HTERT RPE-1 (cell line): Measurements from ENCODE around the gene NEAT1.

Experiments used
- in situ Hi-C: fragments of 300-500 bp; cut with MboI; formaldehyde crosslinking; loops from 4 replicates; pipeline ENCODE4 v1.14.3; 2020; ENCODE audit warnings: low sequenced_read_pairs

Gene NEAT1

GRCh38 chr11:65433657-65434056 is 11.1 kb downstream of the NEAT1 start:
- in situ Hi-C loops = no loop called here

GRCh38 chr11:65434057-65434666 is 11.6 kb downstream of the NEAT1 start:
- in situ Hi-C loops = no loop called here

GRCh38 chr11:65434667-65435410 is 12.2 kb downstream of the NEAT1 start:
- in situ Hi-C loops = no loop called here

- in situ Hi-C loops = no loop called here
Observed at GRCh38 chr11:65435411-65435931, 12.9 kb downstream of the NEAT1 start.

GRCh38 chr11:65435981-65436411 is 13.4 kb downstream of the NEAT1 start:
- in situ Hi-C loops = no loop called here

GRCh38 chr11:65436412-65437032 is 13.9 kb downstream of the NEAT1 start:
- in situ Hi-C loops = no loop called here

GRCh38 chr11:65437436-65438227 is 15.0 kb downstream of the NEAT1 start:
- in situ Hi-C loops = no loop called here

- in situ Hi-C loops = no loop called here
Observed at GRCh38 chr11:65438257-65439151, 15.9 kb downstream of the NEAT1 start.

GRCh38 chr11:65439331-65440181 is 17.0 kb downstream of the NEAT1 start:
- in situ Hi-C loops = no loop called here

GRCh38 chr11:65440831-65441499 is 18.4 kb downstream of the NEAT1 start:
- in situ Hi-C loops = no loop called here

GRCh38 chr11:65442842-65443331 is 20.3 kb downstream of the NEAT1 start:
- in situ Hi-C loops = no loop called here

- in situ Hi-C loops = no loop called here
Observed at GRCh38 chr11:65444314-65445051, 21.9 kb downstream of the NEAT1 start.

GRCh38 chr11:65445101-65445603 is 22.6 kb downstream of the NEAT1 start:
- in situ Hi-C loops = no loop called here

GRCh38 chr11:65445604-65446445 is 23.2 kb downstream of the NEAT1 start:
- in situ Hi-C loops = no loop called here

- in situ Hi-C loops = no loop called here
Observed at GRCh38 chr11:65446446-65447277, 24.1 kb downstream of the NEAT1 start.

- in situ Hi-C loops = no loop called here
Observed at GRCh38 chr11:65448074-65448417, 25.4 kb downstream of the NEAT1 start.
